DND-41 (cell line): ENCODE results near the gene NLRC3.

ENCODE experiments used
- EZH2 ChIP-seq: IDR thresholded peaks from 3 replicates; pipeline ENCODE4 v1.6.1; 2012; ENCODE audit warnings: borderline replicate concordance, low read depth, mild to moderate bottlenecking, moderate library complexity, low read length, inconsistent platforms; ENCODE audit not compliant: severe bottlenecking
- TF ChIP-seq, protein P1 (sequence below): IDR thresholded peaks from 2 replicates; pipeline ENCODE4 v1.5.1; 2012; ENCODE audit warnings: borderline replicate concordance, low read length, moderate library complexity, mild to moderate bottlenecking; ENCODE audit not compliant: poor library complexity, severe bottlenecking; ENCODE audit errors: extremely low read depth

DNA sequence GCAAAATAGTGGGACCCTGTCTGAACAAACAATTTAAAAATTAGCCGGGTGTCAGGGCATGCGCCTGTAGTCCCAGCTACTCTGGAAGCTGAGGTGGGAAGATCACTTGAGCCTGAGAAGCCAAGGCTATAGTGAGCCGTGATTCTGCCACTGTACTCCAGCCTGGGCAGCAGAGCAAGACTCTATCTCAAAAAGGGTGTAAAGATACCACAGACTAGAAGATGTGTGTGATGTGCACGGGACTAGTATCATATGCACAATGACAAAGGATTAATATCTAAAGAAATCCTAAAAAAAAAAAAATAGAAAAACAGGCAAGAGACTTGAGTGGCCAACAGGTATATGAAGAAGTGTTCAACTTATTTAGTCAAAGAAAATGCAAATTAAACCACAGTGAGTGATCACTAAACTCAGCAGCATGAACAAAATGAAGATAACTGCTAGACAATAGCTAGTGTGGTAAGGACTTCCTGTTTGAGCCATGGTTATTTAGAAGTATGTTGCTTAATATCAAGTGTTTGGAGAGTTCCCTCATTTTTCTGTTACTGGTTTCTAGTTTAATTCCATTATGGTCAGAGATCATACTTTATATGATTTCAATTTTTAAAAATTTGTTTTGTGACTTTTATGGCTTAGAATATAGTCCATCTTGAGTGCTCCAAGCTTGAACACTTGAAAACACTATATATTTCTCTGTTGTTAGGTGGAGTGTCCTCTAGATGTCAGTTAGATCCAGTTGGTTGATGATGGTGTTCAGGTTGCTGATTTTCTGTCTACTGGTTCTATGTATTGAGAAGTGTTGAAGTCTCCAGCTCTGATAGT lies 48.9 kb upstream of the NLRC3 start:
- TF ChIP-seq, protein P1, sequence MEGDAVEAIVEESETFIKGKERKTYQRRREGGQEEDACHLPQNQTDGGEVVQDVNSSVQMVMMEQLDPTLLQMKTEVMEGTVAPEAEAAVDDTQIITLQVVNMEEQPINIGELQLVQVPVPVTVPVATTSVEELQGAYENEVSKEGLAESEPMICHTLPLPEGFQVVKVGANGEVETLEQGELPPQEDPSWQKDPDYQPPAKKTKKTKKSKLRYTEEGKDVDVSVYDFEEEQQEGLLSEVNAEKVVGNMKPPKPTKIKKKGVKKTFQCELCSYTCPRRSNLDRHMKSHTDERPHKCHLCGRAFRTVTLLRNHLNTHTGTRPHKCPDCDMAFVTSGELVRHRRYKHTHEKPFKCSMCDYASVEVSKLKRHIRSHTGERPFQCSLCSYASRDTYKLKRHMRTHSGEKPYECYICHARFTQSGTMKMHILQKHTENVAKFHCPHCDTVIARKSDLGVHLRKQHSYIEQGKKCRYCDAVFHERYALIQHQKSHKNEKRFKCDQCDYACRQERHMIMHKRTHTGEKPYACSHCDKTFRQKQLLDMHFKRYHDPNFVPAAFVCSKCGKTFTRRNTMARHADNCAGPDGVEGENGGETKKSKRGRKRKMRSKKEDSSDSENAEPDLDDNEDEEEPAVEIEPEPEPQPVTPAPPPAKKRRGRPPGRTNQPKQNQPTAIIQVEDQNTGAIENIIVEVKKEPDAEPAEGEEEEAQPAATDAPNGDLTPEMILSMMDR, result peak; percentile 47
- TF ChIP-seq EZH2, result no peak
